GM21390 (cell line): Measurements from ENCODE around the gene MYOZ1.
"Not testable (repeated sequence)": the region's sequence is repeated elsewhere in the genome, so short reads cannot be mapped to it uniquely, and the experiment has no call there.

Source experiments
- ATAC-seq: cut with Tn5 transposase; IDR thresholded peaks from one replicate; pipeline ENCODE4 v1.9.1; 2021; ENCODE audit not compliant: unreplicated experiment

The MYOZ1 gene

GRCh38 chr10:73641328-73642060, at the start of gene MYOZ1:
Gene MYOZ1 (minus strand): TSS chr10:73641474. CDS start chr10:73640017, 1,457 bp downstream.
- no peak for ATAC-seq

GRCh38 chr10:73690755-73691154, 49.5 kb upstream of the MYOZ1 start:
- ATAC-seq = not testable (repeated sequence)

GRCh38 chr10:73689596-73689995, 48.3 kb upstream of the MYOZ1 start:
- not testable (repeated sequence) for ATAC-seq

- ATAC-seq = not testable (repeated sequence)
Observed at GRCh38 chr10:73687641-73688040, 46.4 kb upstream of the MYOZ1 start.

- ATAC-seq = not testable (repeated sequence)
Observed at GRCh38 chr10:73674546-73674945, 33.3 kb upstream of the MYOZ1 start.

- ATAC-seq = not testable (repeated sequence)
Observed at GRCh38 chr10:73668378-73668777, 27.1 kb upstream of the MYOZ1 start.

GRCh38 chr10:73666153-73666809, 25.0 kb upstream of the MYOZ1 start:
- ATAC-seq = not testable (repeated sequence)

- ATAC-seq = not testable (repeated sequence)
Observed at GRCh38 chr10:73665581-73665980, 24.3 kb upstream of the MYOZ1 start.

- not testable (repeated sequence) for ATAC-seq
Observed at GRCh38 chr10:73664156-73665040, 23.1 kb upstream of the MYOZ1 start.

- ATAC-seq = not testable (repeated sequence)
Observed at GRCh38 chr10:73663621-73664020, 22.3 kb upstream of the MYOZ1 start.

GRCh38 chr10:73662705-73663104, 21.4 kb upstream of the MYOZ1 start:
- not testable (repeated sequence) for ATAC-seq

GRCh38 chr10:73655990-73656298, 14.7 kb upstream of the MYOZ1 start, which contains the start of gene SYNPO2L:
Gene SYNPO2L (minus strand): TSS chr10:73656029. CDS start chr10:73655922, 107 bp downstream.
- ATAC-seq = no peak

GRCh38 chr10:73655257-73655989, 14.1 kb upstream of the MYOZ1 start:
- ATAC-seq = no peak

- no peak for ATAC-seq
Observed at GRCh38 chr10:73653701-73654100, 12.4 kb upstream of the MYOZ1 start.

- ATAC-seq = no peak
Observed at GRCh38 chr10:73653195-73653594, 11.9 kb upstream of the MYOZ1 start.

GRCh38 chr10:73650537-73651331, 9.5 kb upstream of the MYOZ1 start:
- no peak for ATAC-seq

GRCh38 chr10:73649876-73650536, 8.7 kb upstream of the MYOZ1 start:
- no peak for ATAC-seq

- no peak for ATAC-seq
Observed at GRCh38 chr10:73648975-73649829, 7.9 kb upstream of the MYOZ1 start.
